Activated naive CD4-positive, alpha-beta T cell treated with anti-CD3 and anti-CD28 coated beads, Interleukin-2, amount 50 U/mL, for 24 hours (primary cell): ENCODE measurements around the gene KRTAP10-5.
"Not testable (repeated sequence)": the region's sequence is repeated elsewhere in the genome, so short reads cannot be mapped to it uniquely, and the experiment has no call there.

Experiments used
- H3K27ac Mint-ChIP-seq: one replicate; pipeline ENCODE4 v1.8.0; 2021; ENCODE audit warnings: mild to moderate bottlenecking, mixed read lengths
- H3K27me3 Mint-ChIP-seq: one replicate; pipeline ENCODE4 v1.8.0; 2021; ENCODE audit warnings: mixed read lengths
- H3K36me3 Mint-ChIP-seq: one replicate; pipeline ENCODE4 v1.8.0; 2021; ENCODE audit warnings: mixed read lengths
- H3K4me1 Mint-ChIP-seq: one replicate; pipeline ENCODE4 v1.8.0; 2021; ENCODE audit warnings: mixed read lengths
- H3K4me3 Mint-ChIP-seq: one replicate; pipeline ENCODE4 v1.8.0; 2021; ENCODE audit warnings: mild to moderate bottlenecking, mixed read lengths
- H3K9me3 Mint-ChIP-seq: one replicate; pipeline ENCODE4 v1.8.0; 2021; ENCODE audit warnings: mixed read lengths

KRTAP10-5 gene, protein sequence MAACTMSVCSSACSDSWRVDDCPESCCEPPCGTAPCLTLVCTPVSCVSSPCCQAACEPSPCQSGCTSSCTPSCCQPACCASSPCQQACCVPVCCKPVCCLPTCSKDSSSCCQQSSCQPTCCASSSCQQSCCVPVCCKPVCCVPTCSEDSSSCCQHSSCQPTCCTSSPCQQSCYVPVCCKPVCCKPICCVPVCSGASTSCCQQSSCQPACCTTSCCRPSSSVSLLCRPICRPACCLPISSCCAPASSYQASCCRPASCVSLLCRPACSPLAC

DNA sequence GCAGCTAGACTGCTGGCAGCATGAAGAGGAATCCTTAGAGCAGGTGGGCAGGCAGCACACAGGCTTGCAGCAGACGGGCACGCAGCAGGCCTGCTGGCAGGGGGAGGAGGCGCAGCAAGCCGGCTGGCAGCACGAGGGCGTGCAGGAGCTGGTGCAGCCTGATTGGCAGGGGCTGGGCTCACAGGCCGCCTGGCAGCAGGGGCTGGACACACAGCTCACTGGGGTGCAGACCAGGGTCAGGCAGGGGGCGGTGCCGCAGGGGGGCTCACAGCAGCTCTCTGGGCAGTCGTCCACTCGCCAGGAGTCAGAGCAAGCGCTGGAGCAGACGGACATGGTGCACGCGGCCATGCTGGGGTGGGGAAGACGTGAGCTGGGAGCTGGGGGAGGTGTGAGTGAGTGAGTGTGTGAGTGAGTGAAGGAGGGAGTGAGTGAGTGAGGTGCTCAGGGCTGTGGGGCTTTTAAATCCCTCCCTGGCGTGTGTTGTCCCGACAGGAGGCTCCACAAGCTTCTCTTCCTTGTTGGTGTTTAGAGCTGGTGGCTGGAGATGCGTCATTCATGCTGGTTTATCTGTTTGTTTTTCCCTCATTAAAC lies at the start of gene KRTAP10-5:
TSS of gene KRTAP10-5 (minus strand) at position 374 of the 591 bp plus-strand sequence. CDS start at position 348, 26 bp downstream.
- H3K27ac Mint-ChIP-seq: peak within 1 kb of the TSS; percentile 12
- H3K4me3 Mint-ChIP-seq, H3K36me3 Mint-ChIP-seq, H3K27me3 Mint-ChIP-seq: not testable (repeated sequence)
- peaks cover 11% of the 10 kb centered on the region for H3K9me3 Mint-ChIP-seq
- H3K4me1 Mint-ChIP-seq: peaks cover 42% of the 10 kb centered on the region

DNA sequence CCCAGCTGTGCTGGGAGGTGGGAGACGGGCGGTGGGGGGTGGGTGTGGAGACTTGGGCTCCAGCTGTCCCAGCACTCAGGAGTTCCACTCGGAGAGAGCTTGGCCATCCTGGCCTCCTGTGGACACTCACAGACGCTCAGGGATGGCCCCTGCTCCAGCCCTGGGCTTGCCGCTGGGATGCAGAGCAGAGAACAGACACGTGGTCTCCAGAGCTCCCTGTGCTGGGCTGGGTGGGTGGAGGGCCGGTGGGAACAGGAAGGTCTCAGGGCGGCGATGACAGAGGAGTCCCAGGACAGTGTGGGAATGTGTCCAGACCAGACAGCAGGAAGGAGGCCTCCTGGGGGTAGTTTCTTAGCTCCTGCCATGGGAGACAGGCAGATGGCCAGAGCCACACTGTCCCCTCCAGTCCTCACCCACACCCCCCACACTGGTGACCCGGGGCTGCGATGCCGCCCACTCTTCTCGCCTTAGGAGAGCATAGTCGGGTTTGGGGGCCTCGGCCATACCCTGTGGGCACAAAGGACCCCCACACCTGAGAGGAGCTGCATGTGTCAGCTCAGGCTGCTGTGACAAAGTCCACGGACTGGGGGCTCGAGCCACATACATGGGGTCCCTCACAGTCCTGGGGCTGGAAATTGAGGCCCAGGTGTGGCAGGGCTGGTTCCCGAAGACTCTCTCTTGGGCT lies 48.4 kb upstream of the KRTAP10-5 start:
- Mint-ChIP-seq H3K4me3 (no peak overlapping the region), H3K9me3 (peaks cover 37% of the 10 kb centered on the region), H3K4me1 (peaks cover 38% of the 10 kb centered on the region), H3K27ac (no peak overlapping the region), H3K36me3 (peaks cover 15% of the 10 kb centered on the region), H3K27me3 (no peaks in the 10 kb centered on the region)

DNA sequence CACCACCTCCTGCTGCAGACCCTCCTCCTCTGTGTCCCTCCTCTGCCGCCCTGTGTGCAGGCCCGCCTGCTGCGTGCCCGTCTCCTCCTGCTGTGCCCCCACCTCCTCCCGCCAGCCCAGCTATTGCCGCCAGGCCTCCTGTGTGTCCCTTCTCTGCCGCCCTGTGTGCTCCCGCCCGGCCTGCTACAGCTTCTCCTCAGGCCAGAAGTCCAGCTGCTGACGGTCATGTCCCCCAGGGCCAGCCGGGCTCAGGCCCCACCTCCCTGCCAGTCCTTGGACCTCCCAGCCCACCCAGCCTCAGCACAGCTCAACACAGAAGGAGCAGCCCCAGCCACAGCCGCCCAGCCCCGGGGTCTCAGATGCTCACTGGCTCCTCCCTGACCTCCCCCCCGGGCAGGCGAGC lies 47.4 kb upstream of the KRTAP10-5 start:
- Mint-ChIP-seq H3K36me3 (peaks cover 18% of the 10 kb centered on the region), H3K4me1 (peaks cover 38% of the 10 kb centered on the region), H3K9me3 (peaks cover 37% of the 10 kb centered on the region)
- H3K4me3 Mint-ChIP-seq, H3K27ac Mint-ChIP-seq, H3K27me3 Mint-ChIP-seq: not testable (repeated sequence)

DNA sequence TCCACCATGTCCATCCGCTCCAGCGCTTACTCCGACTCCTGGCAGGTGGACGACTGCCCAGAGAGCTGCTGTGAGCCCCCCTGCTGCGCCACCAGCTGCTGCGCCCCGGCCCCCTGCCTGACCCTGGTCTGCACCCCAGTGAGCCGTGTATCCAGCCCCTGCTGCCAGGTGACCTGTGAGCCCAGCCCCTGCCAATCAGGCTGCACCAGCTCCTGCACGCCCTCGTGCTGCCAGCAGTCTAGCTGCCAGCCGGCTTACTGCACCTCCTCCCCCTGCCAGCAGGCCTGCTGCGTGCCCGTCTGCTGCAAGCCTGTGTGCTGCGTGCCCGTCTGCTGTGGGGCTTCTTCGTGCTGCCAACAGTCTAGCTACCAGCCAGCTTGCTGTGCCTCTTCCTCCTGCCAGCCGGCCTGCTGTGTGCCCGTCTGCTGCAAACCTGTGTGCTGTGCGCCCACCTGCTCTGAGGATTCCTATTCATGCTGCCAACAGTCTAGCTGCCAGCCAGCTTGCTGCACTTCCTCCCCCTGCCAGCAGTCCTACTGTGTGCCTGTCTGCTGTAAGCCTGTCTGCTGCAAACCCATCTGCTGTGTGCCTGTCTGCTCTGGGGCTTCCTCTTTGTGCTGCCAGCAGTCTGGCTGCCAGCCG lies 46.9 kb upstream of the KRTAP10-5 start:
- peaks cover 38% of the 10 kb centered on the region for H3K4me1 Mint-ChIP-seq
- peaks cover 42% of the 10 kb centered on the region for H3K9me3 Mint-ChIP-seq
- peaks cover 22% of the 10 kb centered on the region for H3K36me3 Mint-ChIP-seq
- not testable (repeated sequence) for H3K4me3 Mint-ChIP-seq, H3K27me3 Mint-ChIP-seq
- H3K27ac Mint-ChIP-seq: peak overlapping the region; percentile 59

DNA sequence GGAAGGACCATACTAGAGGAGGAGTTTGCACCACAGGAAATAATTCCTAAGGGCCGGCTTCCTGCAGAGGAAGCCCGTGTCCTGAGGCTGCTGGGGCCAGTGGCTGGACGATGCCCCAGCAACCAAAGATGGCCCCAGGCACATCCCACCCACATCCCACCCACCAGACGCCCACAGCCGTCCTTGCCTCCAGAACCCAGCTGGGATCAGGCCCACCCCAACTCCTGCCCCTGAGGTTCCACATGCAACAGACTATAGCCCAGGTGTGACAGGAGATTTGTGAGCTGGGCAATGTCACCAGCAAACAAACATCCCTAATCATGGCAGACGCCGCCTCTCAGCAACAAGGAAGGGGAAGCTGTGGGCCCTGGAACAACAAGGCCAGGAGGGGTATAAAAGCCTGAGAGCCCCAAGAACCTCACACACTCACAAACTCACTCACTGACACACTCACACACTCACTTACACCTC lies 46.3 kb upstream of the KRTAP10-5 start, which contains the start of gene KRTAP10-9:
TSS of gene KRTAP10-9 (plus strand) at position 421 of the 471 bp plus-strand sequence. CDS start 79 bp downstream, outside the sequence.
- Mint-ChIP-seq H3K27ac (peak within 1 kb of the TSS; percentile 59), H3K4me1 (peaks cover 38% of the 10 kb centered on the region), H3K4me3 (no peak within 1 kb of the TSS), H3K27me3 (no peaks in the 10 kb centered on the region), H3K36me3 (peaks cover 22% of the 10 kb centered on the region), H3K9me3 (peaks cover 42% of the 10 kb centered on the region)

DNA sequence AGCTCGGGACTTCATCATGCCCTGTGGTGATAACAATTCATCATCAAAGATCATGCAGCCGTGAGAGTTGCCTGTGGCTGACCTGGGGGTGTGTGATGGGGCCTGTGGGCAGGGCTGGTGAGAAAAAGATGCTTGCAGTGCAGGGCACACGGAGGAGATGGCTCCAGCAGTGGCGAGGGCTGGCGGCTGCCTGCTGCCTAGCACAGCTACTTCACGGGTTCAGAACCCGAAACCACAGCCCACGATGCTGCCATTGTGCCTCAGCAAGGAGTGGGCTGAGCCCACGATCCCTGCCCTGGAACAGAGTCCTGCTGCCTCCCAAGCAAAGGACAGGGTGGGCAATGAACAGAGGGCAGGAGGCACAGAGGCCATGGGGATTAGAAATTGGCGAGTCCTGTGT lies 45.9 kb upstream of the KRTAP10-5 start:
- Mint-ChIP-seq H3K36me3 (peaks cover 22% of the 10 kb centered on the region), H3K27ac (no peak overlapping the region), H3K27me3 (no peaks in the 10 kb centered on the region), H3K4me3 (no peak overlapping the region), H3K9me3 (peaks cover 38% of the 10 kb centered on the region), H3K4me1 (peaks cover 37% of the 10 kb centered on the region)

DNA sequence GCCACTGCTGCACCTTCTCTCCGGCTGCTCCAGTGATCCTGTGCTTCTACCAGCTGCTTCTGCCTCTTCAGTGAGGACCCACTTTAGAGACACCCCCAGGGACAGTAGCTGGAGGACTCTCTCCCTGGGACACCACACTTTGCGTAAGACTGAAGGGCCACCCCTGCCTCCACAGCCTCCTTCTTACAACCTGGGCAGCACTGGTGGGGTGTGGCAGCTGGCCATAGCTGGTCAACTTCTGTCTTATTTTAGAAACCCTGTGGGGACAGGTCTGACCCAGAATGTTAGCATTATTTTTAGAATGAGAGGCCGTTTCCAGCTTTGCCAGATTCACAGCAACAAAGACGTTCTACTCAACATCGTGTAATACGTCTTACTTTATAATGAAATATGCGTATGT lies 45.4 kb upstream of the KRTAP10-5 start:
- Mint-ChIP-seq H3K4me1 (peaks cover 34% of the 10 kb centered on the region), H3K9me3 (peaks cover 35% of the 10 kb centered on the region), H3K4me3 (no peak overlapping the region), H3K36me3 (peaks cover 20% of the 10 kb centered on the region), H3K27ac (no peak overlapping the region), H3K27me3 (no peaks in the 10 kb centered on the region)

DNA sequence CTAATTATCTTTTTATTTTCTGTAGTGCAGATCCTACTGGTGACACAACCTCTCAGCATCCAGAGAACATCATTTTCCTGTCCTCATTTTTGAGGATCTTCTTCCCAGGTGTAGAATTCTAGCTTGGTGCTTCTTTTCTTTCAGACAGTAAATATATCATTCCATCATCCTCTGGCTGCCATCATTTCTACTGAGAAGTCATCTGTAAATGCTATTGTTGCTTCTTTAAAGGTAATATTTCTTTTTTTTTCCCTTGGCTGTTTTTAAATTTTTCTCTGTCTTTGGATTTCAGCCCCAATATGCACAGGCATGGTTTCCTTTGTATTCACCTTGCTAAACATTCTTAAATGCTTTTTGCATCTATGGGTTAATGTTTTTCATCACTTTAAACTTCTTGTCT lies 43.2 kb upstream of the KRTAP10-5 start:
- Mint-ChIP-seq H3K27ac (no peak overlapping the region), H3K4me1 (peaks cover 34% of the 10 kb centered on the region), H3K9me3 (peaks cover 51% of the 10 kb centered on the region)

DNA sequence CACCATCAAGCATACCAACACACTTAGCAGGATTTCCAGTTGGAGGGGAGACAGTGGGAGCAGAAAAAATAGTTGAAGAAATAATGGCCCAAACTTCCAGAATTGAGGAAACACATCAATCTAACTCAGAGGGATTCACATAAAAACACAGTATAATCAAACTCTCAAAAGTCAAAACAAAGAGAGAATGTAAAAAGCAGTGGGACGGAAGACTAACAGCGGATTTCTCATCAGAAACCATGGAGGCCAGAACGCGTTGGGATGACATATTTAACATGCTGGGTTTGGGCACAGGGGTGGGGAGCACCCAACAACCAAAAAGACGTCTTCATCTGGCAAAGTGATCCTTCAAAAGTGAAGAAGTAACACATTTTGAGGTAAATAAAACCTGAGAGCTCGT lies 39.5 kb upstream of the KRTAP10-5 start:
- H3K9me3 Mint-ChIP-seq: peaks cover 50% of the 10 kb centered on the region
- peak overlapping the region; percentile 96 for H3K27ac Mint-ChIP-seq
- H3K4me1 Mint-ChIP-seq: peaks cover 53% of the 10 kb centered on the region
- no peaks in the 10 kb centered on the region for H3K27me3 Mint-ChIP-seq
- peak overlapping the region; percentile 71 for H3K4me3 Mint-ChIP-seq
- peaks cover 30% of the 10 kb centered on the region for H3K36me3 Mint-ChIP-seq

More for the DNA sequence above, 43.2 kb upstream of the KRTAP10-5 start:
- Mint-ChIP-seq H3K27me3 (no peaks in the 10 kb centered on the region), H3K4me3 (no peak overlapping the region), H3K36me3 (peaks cover 30% of the 10 kb centered on the region)

DNA sequence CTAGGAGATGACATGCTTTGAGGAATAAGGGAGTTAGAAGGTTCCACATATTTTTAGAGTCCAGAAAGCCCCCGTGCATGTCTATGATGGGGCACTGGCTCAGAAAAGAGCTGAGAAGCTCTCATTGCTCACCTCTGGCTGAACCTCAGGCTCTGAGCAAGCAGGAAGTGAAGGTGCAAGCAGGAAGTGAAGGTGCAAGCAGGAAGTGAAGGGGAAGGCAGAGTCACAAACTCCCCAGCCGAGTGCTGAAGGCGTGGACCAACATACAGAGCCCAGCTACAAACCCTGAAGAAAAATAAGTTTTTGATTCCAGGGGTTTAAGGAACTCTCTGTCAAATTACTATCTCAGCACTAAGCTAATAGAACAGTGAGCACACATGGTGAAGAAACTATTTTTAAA lies 38.5 kb upstream of the KRTAP10-5 start:
- H3K27me3 Mint-ChIP-seq: no peaks in the 10 kb centered on the region
- peaks cover 28% of the 10 kb centered on the region for H3K36me3 Mint-ChIP-seq
- H3K4me3 Mint-ChIP-seq: peak overlapping the region; percentile 71
- H3K9me3 Mint-ChIP-seq: peaks cover 40% of the 10 kb centered on the region
- H3K27ac Mint-ChIP-seq: peak overlapping the region; percentile 96
- H3K4me1 Mint-ChIP-seq: peaks cover 56% of the 10 kb centered on the region

DNA sequence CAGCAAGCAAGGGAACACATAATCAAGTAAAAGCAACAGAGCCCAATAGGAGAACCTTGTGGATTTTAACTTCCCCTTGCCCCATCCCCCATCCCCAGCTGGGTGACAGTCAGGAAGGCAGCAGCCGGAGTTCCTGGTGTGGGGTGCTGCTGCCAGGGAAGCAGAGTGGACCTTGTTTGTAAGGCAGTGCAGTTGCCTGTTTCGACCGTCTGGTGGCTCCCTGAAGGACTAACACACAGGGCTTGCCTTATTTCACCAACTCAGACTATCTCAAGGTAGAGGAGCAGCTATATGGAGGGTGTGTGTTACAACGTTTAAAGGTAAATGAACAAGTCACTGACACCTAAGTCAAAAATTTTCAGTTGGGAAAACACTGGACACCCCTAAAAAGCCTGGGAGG lies 38.1 kb upstream of the KRTAP10-5 start:
- peaks cover 56% of the 10 kb centered on the region for H3K4me1 Mint-ChIP-seq
- H3K4me3 Mint-ChIP-seq: peak overlapping the region; percentile 71
- H3K36me3 Mint-ChIP-seq: peaks cover 26% of the 10 kb centered on the region
- peaks cover 36% of the 10 kb centered on the region for H3K9me3 Mint-ChIP-seq
- no peaks in the 10 kb centered on the region for H3K27me3 Mint-ChIP-seq
- H3K27ac Mint-ChIP-seq: peak overlapping the region; percentile 96

DNA sequence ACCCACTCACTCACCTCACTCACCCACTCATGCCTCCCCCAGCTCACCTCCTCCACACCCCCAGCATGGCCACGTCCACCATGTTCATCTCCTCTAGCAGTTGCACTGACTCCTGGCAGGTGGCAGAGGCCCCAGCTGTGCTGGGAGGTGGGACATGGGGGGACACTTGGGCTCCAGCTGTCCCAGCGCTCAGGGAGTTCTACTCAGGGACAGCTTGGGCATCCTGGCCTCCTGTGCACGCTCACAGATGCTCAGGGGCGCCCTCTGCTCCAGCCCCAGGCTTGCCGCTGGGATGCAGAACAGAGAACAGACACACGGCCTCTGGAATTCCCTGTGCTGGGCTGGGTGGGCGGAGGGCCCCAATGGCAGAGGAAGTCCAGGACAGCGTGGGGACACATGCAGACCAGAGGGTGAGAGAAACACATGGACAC lies 36.7 kb upstream of the KRTAP10-5 start:
- H3K27me3 Mint-ChIP-seq: no peaks in the 10 kb centered on the region
- peak overlapping the region; percentile 30 for H3K27ac Mint-ChIP-seq
- peaks cover 22% of the 10 kb centered on the region for H3K9me3 Mint-ChIP-seq
- no peak overlapping the region for H3K4me3 Mint-ChIP-seq
- peaks cover 16% of the 10 kb centered on the region for H3K36me3 Mint-ChIP-seq
- H3K4me1 Mint-ChIP-seq: peaks cover 61% of the 10 kb centered on the region

DNA sequence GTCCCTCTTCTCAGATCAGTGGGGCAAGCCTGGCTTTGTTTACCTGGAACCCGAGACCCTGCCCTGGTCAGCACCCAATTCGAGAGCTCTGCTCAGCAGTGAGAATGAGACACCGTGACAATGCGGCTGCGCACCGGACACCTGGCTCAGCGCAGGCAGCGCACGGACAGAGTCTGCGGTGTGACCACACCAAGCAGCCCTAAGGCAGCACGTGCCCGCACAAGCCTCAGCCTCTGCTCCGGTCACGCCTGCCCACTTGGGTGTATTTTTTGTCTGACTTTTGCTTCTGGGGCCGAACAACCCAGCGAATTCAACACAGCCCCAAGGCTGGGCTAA lies 36.2 kb upstream of the KRTAP10-5 start:
- Mint-ChIP-seq H3K4me1 (peaks cover 61% of the 10 kb centered on the region), H3K27ac (peak overlapping the region; percentile 30), H3K9me3 (peaks cover 22% of the 10 kb centered on the region), H3K27me3 (no peaks in the 10 kb centered on the region), H3K36me3 (peaks cover 16% of the 10 kb centered on the region), H3K4me3 (no peak overlapping the region)

DNA sequence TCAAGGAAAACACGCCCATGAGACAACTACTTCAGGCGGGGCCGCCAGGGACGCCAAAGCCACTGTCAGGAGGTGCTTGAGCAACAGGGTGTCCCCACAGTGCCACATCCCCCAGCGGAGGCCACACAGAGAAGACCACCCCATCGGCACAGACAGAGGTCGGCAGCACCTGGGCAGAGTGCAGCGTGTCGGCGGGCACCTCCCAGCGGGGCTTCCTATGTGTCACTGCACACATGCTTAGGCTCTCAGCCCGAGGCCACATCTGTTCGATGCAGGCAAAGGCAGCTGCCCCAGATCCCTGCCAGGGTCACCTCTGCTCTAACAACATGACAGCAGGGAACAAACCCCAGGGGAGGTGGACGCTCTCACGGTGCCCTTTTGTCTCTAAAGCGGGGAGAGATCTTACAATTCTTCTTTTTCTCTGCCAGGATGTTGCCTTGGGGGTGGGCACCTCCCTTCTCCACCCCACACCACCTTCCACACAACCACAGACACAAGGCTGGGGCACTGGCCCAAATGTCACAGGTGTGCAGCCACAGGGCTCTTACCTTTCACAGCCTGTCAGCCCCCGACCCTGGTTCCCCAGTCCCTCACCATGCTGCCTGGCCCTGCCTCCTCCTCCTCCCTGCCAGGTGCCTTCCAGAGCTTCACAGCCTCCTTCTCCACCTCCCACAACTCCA lies 35.6 kb upstream of the KRTAP10-5 start:
- Mint-ChIP-seq H3K36me3 (peaks cover 16% of the 10 kb centered on the region), H3K27me3 (no peaks in the 10 kb centered on the region), H3K4me1 (peaks cover 61% of the 10 kb centered on the region), H3K4me3 (no peak overlapping the region), H3K9me3 (peaks cover 22% of the 10 kb centered on the region), H3K27ac (peak overlapping the region; percentile 80)

DNA sequence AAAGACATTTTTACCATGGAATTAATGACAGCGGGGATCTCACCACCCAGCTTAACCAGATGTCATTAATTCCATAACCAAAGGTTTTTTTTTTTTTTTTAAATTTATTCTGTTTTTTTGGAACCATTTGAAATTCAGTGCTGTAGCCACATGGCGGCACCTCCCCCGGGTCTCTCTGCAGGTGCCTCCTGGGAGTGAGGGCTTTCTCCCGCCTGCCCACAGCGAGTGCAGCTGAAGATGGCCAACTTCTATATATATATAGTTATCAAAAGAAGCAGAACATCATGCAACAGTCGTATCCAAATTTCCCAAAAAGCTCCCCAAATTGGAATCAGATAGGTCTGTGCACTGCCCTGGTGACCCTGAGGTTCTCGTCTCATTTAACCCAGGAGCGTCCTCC lies 35.1 kb upstream of the KRTAP10-5 start:
- Mint-ChIP-seq H3K9me3 (peaks cover 16% of the 10 kb centered on the region), H3K27me3 (no peaks in the 10 kb centered on the region), H3K4me3 (no peak overlapping the region), H3K36me3 (peaks cover 12% of the 10 kb centered on the region), H3K27ac (no peak overlapping the region), H3K4me1 (peaks cover 57% of the 10 kb centered on the region)
